SHP77 treated with DMSO at 0.1 percent for 48 hours (cell line): Measurements from ENCODE around the gene CFAP61.
A peak's percentile ranks its signal among the peaks of the same experiment; 100 is the strongest.

Experiments used
- DNase-seq: peaks from one replicate; lab custom pipeline; 2025; lab: John Stamatoyannopoulos, UW

The CFAP61 gene

DNA sequence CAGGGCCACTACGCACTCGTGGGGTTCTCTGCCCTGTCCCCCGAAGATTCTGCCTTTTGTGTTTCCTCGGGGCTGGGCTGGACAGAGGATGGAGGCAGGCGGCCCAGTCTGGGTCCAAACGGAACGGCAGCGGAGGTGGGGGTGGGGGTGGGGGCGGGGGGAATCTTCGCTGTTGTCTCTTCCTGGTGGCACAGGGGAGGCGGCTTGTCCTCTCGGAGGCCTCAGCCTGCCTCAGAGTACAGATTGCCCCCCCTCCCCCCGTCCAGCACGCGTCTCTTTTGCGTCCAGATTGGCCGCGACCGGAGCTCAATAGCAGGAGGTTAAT, 314.2 kb downstream of the CFAP61 start:
- peak; percentile 69 for DNase-seq

DNA sequence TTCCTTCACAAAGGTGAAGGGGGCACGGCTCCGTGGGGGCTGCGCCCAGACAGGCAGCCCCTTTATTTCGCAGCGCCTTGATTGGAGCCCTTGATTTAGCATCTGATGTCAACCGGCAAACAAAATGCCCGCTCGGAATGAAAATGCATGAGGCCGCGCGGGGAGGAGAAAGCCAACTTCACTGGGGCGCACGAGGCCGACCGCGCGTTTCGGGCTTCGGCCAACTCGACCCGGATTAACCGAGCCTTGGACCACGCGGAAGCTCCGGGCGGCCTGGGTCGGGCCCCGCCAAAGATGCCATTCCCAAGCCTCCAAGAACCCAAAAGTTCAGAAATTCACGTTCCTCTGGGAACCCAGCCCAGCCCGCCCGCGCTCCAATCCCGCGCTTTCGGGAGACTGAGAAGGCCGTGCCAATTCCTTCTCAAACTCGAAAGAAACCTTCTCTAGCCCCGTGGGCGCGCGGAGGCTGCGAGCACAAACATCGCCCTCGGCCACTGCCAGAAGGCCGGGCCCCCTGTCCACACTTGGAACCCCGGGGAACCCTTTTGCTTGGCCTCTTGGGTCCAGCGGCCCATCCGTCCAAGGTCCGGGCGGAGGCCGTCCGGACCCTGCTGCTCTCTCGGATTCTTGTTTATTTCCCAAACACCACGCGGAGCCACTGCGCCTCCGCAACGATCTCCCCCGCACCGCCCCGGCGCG, 314.7 kb downstream of the CFAP61 start:
- DNase-seq: no peak

DNA sequence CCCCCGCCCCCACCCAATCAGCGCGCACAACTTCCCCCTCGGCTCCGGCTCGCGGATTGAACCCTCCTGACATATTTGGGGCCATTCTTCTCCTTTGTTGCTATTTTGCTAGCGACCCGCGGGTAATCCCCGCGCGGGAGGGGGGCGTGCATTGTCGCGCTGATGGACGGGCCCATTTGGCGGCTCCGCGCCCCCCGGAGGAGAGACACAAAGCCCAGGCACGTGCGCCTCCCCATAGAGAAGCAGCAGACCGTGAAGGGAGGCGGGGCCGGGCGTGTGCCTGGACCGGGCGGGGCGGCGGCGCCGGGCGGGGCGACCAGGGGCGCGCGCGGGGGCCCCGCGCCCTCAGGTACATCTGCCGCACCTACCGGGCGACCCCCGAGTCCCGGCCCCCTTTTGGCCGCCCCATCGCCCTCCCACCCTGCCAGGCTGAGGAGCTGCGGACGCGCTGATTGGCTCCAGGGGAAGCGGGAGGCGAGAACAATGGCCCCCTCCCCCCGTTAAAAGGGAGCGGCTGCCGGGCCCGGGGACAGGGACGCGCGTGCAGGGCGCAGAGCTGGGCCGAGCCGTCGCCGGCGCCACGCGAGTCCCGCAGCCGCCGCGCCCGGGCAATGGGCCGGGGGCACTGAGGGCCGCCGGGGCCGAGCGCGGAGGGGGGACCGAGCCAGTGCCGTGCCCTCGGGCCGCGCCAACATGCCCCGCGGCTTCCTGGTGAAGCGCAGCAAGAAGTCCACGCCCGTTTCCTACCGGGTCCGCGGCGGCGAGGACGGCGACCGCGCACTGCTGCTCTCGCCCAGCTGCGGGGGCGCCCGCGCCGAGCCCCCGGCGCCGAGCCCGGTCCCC, 315.5 kb downstream of the CFAP61 start, which contains the start of gene INSM1:
Gene INSM1, plus strand, starts transcription at position 530 of the 843 bp plus-strand sequence. Its CDS starts 164 bp downstream, at position 694.
- DNase-seq: peak; percentile 93

DNA sequence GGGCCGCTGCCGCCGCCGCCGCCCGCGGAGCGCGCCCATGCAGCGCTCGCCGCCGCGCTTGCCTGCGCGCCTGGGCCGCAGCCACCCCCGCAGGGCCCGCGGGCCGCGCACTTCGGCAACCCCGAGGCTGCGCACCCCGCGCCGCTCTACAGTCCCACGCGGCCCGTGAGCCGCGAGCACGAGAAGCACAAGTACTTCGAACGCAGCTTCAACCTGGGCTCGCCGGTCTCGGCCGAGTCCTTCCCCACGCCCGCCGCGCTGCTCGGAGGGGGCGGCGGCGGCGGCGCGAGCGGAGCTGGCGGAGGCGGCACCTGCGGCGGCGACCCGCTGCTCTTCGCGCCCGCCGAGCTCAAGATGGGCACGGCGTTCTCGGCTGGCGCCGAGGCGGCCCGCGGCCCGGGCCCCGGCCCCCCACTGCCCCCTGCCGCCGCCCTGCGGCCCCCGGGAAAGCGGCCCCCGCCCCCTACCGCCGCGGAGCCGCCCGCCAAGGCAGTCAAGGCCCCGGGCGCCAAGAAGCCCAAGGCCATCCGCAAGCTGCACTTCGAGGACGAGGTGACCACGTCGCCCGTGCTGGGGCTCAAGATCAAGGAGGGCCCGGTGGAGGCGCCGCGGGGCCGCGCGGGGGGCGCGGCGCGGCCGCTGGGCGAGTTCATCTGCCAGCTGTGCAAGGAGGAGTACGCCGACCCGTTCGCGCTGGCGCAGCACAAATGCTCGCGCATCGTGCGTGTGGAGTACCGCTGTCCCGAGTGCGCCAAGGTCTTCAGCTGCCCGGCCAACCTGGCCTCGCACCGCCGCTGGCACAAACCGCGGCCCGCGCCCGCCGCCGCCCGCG, 316.3 kb downstream of the CFAP61 start:
- DNase-seq: no peak

DNA sequence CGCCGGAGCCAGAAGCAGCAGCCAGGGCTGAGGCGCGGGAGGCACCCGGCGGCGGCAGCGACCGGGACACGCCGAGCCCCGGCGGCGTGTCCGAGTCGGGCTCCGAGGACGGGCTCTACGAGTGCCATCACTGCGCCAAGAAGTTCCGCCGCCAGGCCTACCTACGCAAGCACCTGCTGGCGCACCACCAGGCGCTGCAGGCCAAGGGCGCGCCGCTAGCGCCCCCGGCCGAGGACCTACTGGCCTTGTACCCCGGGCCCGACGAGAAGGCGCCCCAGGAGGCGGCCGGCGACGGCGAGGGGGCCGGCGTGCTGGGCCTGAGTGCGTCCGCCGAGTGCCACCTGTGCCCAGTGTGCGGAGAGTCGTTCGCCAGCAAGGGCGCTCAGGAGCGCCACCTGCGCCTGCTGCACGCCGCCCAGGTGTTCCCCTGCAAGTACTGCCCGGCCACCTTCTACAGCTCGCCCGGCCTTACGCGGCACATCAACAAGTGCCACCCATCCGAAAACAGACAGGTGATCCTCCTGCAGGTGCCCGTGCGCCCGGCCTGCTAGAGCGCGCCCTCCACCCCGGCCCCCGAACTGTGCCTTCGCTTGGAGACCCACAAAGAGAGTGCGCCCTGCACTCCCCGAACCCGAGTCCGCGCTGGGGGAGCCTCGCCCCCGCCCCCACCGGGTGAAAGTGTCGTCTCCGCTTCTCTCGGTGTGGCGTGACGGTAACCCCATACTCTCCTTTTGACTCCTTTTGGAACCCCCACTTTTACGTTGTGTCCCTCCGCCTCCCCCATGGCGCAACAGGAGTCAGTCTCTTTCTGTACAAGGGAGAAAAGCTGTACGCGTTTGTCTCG, 317.1 kb downstream of the CFAP61 start:
- DNase-seq: peak; percentile 37

DNA sequence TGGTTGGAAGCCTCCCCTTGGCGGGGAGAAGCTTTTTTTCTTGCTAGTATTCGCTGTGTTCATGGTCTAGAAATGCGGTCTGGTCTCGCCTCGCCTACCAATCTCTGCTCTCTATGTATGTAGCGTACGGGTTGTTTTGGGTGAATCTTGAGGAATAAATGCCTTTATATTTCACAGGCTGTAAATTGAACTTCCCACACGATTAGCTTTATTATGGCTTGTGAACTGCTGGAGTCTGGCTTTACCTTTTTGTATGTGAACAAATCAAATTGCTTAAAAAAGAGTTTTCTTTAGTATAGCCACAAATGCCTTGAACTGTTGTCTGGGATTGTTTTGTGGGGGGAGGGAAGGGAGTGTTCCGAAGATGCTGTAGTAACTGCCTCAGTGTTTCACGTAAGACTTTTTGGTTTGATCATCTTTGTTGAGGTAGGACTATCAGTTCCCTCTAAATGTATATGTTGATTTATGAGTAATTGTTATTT, 317.8 kb downstream of the CFAP61 start:
- no peak for DNase-seq

DNA sequence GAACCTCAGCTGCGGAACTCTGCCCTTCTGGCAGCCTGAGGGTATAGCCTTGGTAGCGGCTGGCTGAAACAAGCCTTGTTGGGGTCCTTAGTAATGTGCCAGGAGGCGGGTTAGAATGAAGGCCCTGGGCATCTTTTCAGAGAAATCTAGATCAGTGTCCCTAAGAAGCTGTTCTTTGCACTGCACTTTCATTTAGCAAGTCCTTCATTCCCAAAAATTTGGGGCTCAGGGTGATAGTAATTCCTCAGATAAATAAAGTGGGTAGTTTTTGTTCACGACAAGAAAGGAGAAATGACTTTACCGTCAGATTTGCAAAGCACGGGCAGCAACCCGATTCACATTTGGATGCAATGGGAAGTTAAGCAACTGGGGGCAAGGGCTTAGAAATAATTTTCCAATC, 318.8 kb downstream of the CFAP61 start:
- DNase-seq: no peak

DNA sequence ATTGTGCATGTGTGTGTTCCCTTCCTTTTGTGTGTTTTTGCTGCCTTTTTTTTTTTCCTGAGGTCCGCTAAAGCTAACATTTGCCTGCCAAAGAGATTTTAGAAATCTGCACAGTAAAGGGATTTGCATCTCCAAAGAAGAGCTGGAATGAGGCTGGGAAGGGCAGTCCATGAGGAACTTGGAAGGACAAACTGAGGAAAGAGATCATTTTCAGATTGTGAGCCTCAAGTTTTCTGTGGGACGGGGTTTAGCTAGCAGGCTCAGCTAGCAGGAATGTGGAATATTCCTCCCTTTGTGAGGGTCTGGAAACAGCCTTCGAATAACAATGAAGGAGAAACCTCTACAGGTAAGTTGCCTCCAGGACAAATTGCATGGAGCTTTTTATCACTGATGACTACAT, 319.3 kb downstream of the CFAP61 start:
- DNase-seq: no peak

DNA sequence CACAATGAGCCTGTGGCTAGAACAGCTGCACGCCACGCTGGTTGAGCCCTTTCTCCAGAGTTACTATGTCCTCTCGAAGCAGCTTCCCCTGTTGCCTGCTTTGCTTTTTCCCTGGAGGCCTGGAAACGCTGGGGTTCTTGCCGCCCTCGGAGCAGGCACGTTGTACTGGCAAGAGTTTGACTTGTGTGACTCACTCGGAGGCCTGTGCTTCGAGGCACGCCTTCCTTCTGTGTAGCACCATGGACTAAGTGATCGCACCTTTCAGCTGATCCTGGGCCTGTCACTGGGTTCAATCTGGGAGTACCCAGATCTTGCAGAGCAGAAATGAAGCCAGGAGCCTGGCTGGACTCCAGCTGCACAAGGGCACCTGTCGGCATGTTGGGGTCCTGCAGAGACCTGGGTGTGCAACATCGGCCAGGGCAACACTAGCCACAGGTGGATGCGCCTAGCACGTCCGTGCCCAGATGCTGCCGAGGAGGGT, 320.8 kb downstream of the CFAP61 start:
- peak; percentile 77 for DNase-seq

DNA sequence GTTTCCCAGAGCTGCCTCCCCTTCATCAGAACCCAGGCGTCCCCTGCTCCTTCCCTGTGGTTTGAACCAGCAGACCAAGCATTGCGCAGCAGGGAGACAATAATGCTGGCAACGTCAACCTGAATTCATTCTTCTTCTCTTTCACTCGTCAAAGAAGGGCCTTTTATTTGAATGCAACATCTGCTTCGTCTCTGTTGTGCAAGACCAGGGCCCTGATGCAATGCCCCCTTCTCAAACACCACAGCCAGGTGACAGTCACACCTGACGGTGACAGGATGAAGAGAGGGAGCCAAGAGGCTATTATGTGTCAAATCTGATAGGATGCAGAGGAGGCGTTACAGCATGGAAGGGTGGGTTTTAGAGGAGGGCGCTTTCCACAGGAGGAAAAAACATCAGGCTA, 323.5 kb downstream of the CFAP61 start:
- DNase-seq: peak; percentile 75

DNA sequence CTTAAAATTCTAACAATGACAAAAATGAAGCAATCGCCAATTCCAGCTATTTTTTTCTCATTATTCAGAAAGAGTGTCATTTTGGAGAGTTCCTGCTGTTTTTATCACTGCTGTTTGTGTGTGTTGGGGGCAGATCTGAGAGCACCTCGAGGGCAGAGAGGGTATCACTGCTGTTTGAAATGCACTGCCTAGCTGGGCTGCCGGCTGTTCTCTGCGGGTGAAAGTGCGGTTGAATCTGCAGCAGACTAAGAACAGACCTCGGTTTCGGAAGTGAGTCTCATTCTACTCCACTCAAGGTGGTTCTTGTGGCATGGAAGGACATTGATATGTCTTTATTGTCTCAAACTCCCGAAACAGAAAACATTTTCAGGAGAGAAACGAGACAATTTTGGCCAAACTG, 333.9 kb downstream of the CFAP61 start:
- peak; percentile 70 for DNase-seq

DNA sequence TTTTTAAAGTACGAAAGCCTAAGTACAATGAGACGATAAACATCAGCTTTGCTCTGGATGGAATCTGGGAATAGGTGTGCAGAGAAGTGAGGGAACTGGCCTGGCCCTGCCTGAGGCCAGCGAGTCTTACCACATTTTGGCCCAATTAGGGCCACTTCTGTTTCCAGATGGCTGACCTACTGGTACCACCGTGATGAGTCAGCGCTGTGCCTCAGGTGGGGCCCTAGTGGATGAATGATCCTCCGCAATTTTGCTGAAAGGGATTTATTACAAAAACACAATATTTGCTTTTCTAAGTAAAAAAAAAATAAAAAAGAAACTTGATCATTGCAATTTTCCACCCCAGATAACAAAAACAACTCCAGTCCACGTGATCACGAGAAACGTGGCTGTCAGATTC, 338.1 kb downstream of the CFAP61 start:
- no peak for DNase-seq

DNA sequence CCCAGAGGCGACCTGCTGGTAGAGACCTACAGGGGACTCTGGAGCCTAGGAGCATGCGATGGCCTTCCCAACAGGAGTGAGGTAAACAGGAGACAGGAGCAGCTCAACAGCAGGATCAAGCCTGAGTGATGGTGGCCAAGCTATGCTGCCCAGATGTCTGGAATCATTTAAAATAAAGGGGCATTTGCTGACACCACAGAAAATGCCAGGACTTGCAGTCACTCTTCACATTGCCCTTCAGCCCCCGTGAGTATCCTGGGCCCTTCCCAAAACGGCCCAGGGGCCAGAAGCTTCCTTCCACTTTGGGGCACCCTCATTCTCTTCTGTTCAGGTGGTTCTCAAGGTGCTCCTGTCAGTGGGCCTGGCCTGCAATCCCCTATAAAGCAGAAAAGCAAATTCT, 338.8 kb downstream of the CFAP61 start:
- no peak for DNase-seq

DNA sequence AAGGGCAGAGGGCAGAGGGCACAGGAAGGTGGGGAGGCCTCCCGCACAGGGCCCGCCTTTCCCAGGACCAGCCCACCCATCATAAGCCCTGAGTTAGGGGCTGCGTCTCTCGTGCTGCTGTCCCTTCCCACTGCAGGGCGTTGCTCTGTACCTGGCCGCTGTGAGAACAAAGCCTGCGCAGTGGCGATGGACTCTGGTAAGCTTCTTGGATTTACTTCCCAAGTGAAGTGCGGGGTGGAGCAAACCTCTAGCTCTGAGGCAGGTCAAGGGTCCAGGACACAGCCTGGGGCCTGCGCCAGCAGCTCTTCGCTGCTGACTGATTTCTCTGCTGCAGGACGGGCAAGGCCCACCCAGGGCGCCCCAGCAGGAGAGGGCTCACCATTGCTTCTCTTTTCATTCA, 339.4 kb downstream of the CFAP61 start:
- no peak for DNase-seq

DNA sequence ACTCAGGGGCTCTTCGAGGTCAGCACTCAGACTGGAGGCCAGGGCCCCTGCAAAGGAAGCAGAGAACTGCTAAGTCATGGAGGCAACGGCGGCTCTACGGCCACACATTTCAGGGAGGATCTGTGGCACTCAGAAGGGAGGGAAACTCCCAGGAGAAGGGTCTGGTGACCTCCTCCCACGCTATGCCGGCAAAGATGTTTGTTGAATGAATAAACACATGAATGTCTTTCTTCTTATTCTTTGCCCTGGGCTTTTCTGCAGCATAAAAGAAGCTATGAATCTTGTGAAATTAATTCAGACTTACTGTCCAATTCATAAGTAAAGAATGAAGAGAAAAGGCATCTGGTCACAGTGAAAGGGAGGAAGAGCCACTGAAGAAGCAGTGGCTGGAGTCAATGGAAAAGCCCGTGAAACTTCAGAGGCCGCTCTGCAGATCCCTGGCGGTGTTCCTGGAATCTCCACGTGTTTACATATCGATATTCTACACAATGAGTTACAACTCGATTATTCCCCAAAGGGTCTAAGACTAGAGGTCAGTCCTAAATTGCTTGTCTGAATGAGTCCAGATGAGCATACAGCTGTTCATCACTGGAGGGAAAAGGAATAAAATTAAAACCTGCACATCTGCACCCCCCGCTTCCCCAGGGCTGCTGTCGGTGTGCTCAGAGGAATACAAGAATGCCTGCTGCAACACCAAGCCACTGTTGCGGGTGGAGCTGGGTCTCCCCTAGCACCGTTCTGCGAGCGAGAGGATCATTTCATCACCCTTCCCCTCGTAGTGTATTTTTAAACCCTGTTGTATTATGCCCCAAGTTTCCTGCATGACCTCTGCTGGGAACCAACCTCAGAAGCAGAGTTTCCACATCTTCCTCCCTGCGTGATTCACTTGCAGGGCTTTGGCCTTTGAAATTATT, 341.1 kb downstream of the CFAP61 start:
- DNase-seq: no peak

DNA sequence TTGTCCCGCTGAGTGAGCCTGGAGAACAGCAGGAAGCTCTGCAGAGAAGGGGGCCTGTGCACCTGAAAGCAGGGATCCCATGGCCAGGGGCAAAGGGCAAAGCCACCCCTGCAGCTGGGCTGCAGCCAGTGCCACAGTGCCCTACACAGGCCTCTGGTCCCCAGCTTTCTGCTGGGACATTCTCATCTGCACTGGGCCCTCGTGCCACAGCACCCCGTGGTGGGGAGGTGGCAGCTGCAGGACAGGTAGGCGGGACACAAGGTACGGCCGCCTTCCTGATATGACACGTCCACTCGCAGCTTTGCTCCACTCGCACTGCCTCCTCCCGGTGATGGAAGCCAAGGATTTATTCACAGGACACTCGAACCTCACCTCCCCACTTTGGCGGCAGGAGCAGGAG, 342.8 kb downstream of the CFAP61 start:
- no peak for DNase-seq

DNA sequence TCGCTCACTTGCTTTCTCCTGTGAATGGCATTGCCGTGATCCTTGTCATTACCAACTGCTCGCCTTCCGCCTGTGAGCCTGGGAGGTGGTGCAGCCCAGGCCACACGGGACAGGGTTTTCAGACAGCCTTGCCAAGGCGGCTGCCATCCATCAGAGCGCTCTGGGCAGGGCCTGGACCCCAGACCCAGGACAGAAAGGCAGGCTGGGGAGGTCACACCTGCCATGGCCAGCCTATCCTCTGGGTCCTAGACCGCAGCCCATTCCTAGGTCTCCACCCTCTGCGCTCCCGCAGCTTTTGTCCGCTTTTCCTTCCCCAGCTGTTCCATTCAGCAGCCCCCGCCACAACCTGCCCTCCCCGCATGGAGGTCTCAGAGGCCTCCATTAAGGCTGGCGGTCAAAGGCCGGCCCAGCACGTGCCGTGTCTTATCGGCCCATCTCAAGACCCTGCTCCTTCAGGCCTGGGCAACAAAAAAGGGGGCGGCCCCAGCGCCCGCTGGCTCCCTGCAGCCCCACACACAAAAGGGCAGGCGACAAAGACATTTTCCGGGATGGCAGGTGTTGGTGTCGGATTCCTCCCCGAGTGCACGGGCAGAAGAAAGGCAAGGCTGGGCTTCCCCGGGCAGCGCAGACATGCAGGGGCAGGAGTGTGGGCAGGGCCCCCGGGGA, 343.7 kb downstream of the CFAP61 start:
- DNase-seq: peak; percentile 84

DNA sequence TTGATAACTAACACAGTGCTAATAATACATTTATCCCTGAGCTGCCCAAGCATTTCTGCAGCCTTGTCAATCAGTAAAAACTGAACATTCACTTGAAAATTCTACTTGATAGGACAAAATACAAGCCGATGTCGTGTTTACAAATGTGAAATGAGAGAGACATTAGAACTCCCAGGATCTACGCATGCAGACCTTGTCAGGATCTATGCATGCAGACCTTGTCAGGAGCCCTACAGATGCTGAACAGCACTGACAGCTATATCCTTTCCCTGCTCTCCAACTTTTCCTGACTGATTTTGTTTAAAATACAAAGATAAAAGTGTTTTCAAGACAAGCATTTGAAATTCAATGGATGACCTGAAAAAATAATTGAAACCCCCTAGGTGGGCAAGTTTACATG, 344.5 kb downstream of the CFAP61 start:
- no peak for DNase-seq

DNA sequence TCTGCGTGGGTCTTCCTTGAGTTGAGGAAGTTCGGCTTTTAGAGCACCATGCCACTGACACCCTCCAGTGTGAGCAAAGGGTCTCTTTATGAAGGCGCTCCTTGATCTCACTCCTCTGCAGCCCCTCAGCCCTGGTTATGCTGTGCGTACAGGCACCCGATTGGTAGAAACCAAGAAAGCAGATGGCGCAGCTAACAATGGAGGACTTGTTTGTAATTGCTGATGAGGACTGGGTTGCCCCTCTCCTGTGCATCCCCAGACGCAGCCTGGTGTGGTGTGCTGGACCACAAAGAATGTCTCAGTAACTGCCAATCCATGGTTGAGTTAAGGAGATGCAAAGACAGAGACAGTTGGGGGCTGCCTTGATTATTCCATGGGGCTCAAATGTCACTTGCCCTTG, 345.8 kb downstream of the CFAP61 start:
- DNase-seq: no peak
